NCI-H146 treated with DMSO at 0.1 percent for 48 hours (cell line): ENCODE measurements around the gene NOXA1.

Source experiments
- DNase-seq: peaks from one replicate; lab custom pipeline; 2025; ENCODE audit not compliant: unreplicated experiment; lab: John Stamatoyannopoulos, UW

NOXA1 gene

DNA sequence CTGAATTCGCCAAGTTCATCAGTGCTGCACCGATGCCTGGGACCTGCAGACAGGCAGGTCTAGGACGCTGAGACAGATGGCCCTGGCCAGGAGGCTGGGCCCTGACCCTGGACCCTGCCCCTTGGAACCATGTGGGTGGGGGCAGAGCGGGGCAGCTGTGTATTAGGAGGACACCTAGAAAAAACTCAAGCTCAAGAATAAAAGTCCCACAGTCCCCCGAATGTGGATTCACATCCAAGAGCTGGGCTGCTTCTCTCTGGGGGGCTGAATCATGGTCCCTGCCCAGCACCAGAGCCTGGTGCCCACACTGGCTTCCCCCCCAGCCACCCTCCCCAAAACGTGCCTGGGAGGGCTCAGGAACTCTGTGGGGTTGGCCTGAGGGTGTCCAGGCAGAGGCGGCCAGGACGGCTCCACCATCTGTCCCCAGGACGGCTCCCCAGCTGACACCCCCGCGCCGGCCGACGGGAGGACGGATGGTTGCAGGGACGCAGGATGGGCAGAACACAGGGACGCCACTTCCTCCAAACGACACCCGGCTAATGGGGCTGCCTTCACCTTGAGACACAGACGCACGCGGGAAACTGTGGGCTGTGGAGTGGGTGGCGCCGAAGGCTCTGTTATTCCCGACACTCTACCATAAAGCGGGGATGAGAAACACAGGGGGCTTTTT, 35.2 kb upstream of the NOXA1 start:
- DNase-seq: no peak

DNA sequence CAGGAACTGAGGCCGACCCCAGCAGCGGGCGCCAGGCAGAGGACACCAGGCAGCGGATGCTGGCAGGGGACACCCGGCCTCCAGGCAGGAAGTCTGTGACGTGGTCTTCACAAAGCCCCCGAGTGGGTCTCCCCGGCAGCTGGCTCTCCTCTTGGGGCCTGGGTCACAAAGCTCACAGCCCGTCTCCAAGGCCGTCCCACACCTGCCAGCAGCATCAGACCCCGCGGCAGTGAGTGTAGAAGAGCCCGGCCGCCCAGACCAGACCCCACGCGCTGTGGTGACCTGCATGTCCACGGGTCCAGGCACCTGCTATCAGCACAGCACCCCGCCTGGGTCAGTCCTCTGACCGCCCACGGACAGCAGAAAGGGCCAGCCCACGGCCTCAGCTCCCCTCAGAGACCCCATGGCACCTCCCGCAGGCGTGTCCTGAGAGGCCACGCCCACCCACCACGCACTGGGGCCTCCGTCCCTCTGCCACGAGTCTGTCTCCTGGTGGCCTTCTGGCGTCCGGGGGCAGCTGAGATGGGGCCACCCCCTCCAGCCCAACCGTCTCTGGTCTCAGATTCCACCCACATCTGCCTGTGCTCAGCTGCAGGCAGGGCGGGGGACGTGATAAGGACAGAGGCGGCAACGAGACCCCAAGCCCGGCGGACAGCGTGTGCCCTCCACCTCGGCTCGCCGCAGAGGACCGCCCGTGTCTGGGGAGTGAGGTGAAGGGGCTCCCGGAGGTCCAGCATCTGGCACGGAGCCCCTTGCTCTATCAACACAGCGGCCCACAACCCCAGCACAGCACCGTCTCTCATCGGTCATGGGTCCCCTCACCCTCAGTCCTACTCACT, 34.4 kb upstream of the NOXA1 start:
- no peak for DNase-seq

DNA sequence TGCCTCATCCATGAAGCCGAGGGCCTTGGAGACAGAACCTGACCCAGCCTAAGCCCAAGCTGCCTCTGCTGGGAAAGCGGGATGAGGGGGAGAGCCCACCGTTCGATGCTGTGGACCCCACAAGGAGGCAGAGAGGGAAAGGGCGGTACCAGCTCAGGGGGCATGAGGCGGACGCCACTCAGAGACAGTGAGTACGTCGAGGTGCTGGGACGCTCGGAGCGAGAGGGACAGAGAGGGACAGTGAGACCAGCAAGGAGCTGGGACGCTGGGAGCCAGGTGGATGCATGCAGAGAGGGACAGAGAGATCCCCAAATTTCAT, 33.8 kb upstream of the NOXA1 start:
- DNase-seq: no peak

DNA sequence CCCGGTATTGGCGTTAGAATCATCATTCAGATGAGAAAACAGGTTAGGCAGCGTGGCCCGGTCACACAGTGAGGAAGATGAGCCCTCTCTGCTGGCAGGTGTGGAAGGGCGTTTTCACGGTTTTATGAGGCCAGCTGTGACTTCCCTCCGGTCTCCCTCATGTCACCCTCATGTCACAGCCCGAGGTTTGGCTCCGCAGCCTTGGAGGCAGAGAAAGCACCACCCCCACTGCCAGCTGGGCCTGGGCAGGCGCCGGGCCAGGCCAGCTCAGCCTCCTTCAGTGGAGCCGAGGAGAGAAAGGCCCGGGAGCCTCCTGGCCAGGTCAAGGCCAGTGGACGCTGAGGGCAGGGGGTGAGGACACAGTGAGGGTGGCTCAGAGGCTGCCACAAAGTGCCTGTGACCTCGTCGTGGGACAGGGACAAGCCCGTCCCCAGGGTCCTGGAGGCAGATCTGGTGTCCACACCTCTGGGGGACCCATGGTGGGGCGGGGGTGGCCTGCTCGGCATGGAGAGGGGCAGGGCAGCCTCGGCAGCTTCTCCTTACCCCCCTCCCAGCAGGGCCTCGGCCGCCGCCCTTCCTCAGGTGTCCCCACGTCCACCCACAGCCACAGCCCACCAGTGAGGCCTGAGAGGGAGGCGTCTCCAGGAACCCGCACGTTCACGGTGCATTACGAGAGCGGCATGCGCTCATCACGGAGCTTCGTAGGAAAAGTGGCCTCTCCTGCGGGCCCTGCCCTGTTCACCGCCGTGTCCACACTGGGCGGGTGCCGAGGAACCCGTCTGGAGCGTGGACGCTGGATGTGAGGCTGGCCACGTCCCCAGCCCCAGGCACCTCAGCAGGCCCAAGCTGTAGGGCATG, 32.4 kb upstream of the NOXA1 start:
- no peak for DNase-seq

DNA sequence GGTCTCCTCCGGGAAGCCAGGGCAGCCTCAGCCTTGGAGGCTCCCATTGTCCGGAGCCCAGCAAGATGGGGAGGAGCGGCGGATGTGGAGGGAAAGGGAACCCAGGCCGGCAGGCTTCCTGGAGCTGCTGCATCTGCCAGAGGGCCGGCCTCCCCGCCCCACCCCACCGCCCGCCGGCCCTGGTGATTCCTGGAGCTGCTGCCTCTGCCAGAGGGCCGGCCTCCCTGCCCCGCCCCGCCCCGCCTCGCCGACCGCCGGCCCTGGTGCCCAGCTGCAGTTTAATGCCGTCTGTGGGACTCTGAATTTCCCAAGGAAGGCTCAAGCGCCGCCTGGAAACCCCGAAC, 31.8 kb upstream of the NOXA1 start:
- DNase-seq: no peak

GRCh38 chr9:137392232-137393007, 30.8 kb upstream of the NOXA1 start:
- DNase-seq: no peak

- DNase-seq: no peak
Measured at GRCh38 chr9:137393176-137394150, 29.7 kb upstream of the NOXA1 start.

DNA sequence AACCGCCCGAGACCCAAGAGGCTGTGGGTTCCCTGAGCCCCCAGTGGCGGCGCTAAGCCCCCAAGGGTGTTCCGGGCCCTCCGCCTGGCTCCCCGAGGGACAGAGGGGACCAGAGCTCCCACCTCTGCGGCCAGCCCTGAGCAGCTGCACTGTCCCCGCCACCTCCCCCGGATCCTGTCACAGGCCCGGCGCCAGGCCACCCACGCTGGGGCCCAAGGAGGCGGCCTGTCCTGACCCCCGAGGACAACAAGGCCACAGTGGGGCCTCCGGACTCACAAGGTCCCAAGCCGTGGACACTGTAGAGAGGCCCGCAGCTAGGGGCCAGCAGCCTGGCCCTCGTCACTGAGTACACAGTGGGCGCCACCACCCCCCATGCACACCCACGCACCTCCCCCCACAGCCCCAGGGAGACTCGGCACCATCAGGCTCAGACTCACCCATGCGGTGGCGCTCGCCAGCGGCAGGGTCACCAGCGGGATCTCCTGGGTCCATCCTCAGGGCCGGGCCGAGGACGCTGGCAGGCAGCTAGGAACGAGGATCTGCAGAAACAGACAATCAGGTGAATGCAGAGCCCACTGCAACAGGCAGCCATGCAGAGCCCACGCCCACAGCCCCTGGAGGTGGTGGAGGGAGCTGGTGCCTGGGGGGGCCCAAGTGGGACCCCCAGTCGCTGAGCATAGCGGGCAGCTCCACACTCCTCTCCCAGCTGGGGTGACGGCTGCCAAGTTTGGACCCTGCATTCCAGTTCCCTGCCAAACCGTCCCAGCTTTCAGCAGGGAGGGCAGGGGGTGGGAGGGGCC, 28.1 kb upstream of the NOXA1 start:
- DNase-seq: no peak

GRCh38 chr9:137395666-137396010, 27.6 kb upstream of the NOXA1 start:
- no peak for DNase-seq

- DNase-seq: no peak
Measured at GRCh38 chr9:137396227-137396626, 27.0 kb upstream of the NOXA1 start.

GRCh38 chr9:137396634-137397367, 26.4 kb upstream of the NOXA1 start:
- no peak for DNase-seq

DNA sequence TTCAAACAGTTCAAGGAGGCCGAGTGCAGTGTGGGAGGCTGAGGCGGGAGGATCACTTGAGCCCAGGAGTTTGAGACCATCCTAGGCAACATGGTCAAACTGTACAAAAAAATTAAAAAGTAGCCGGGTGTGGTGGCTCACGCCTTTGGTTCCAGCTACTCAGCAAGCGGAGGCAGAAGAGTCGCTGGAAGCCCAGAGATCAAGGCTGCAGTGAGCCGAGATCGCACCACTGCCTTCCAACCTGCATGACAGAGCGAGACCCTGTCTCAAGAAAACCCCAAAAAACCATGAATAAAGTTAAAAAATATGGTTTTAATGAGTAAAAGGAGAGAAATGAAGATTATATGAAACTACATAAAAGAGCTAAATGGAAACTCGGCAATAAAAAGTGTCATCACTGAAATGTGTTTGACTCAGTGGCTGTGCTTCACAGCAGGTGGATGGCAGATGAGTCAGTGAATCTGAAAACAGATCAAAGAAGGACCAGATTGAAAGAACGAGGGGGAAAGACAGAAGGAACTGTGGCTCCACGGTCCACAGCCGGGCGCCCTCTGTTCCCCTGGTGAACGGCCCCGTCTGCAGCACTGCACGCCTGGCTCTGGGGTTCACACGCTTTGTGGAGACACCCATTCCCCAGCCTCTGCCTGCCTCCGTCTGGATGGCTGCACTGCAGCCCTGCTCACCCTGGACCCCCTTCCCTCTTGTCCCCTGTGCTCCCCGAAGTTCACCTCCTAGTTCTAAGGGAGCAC, 25.3 kb upstream of the NOXA1 start:
- no peak for DNase-seq

DNA sequence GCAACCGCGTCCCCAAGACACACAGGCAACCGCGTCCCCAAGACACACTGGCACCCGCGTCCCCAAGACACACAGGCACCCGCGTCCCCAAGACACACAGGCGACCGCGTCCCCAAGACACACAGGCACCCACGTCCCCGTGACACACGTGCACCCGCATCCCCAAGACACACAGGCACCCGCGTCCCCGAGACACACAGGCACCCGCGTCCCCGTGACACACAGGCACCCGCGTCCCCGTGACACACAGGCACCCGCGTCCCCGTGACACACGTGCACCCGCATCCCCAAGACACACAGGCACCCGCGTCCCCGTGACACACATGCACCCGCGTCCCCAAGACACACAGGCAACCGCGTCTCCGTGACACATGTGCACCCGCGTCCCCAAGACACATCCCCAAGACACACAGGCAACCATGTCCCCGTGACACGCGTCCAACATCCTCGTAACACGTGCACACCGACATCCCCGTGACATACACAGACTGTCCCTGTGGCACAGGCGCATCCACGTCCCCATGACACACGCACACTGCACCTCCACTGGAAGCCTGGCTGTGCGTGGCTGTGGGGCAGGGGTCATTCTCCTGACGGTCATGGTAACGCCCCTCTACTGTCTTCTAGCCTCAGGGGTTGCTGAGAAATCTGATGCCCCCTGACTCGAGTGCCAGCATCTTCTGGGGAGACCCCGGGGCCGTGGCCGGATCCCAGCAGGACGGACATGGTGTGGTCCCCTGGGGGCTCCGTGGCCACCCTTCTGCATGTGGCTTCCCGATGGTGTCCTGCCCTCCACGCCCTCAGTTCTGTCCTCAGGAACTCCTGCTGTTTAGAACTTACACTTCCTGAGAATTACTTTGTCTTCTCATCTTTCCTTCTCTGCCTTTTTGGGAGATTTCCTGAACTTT, 24.4 kb upstream of the NOXA1 start:
- no peak for DNase-seq

DNA sequence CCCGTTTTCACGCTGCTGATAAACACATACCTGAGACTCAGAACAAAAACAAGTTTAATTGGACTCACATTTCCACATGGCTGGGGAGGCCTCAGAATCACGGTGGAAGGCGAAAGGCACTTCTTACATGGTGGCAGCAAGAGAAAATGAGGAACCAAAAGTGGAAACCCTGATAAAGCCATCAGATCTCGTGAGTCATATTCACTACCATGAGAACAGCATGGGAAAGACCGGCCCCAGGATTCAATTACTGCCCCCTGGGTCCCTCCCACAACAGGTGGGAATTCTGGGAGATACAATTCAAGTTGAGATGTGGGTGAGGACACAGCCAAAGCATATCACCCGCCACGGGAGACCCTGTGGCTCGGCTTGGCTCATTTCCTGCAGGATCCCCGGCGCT, 20.4 kb upstream of the NOXA1 start:
- DNase-seq: no peak

GRCh38 chr9:137403269-137403668, 19.9 kb upstream of the NOXA1 start:
- no peak for DNase-seq

GRCh38 chr9:137404961-137405567, 18.1 kb upstream of the NOXA1 start:
- DNase-seq: no peak

GRCh38 chr9:137405677-137406081, 17.5 kb upstream of the NOXA1 start:
- DNase-seq: no peak
